Nephron progenitor cell (in vitro differentiated cells): ENCODE data around the gene USP9X.

ENCODE experiments used
- DNase-seq: peaks from one replicate; pipeline ENCODE4 v3.0.0; 2021
- H3K27ac Mint-ChIP-seq: 2 replicates; pipeline ENCODE4 v1.8.0; 2021; ENCODE audit warnings: mild to moderate bottlenecking, moderate library complexity, mixed read lengths
- H3K27me3 Mint-ChIP-seq: 2 replicates; pipeline ENCODE4 v1.8.0; 2021; ENCODE audit warnings: mild to moderate bottlenecking, low read depth, mixed read lengths; ENCODE audit not compliant: poor library complexity
- H3K36me3 Mint-ChIP-seq: 2 replicates; pipeline ENCODE4 v1.8.0; 2021; ENCODE audit warnings: low read depth, mixed read lengths
- H3K4me1 Mint-ChIP-seq: 2 replicates; pipeline ENCODE4 v1.8.0; 2021; ENCODE audit warnings: mixed read lengths
- H3K4me3 Mint-ChIP-seq: 2 replicates; pipeline ENCODE4 v1.8.0; 2021; ENCODE audit warnings: mild to moderate bottlenecking, moderate library complexity, mixed read lengths
- H3K9me3 Mint-ChIP-seq: 2 replicates; pipeline ENCODE4 v1.8.0; 2021; ENCODE audit warnings: mild to moderate bottlenecking, moderate library complexity, mixed read lengths
- CTCF ChIP-seq: fragments of 200-600 bp; sonication (generic); IDR thresholded peaks from 2 replicates; pipeline ENCODE4 v1.5.0; 2021; ENCODE audit warnings: antibody characterized with exemption

USP9X gene

GRCh38 chrX:41164449-41164848 is 79.2 kb downstream of the USP9X start:
- TF ChIP-seq CTCF = no peak
- Mint-ChIP-seq H3K27ac (no peak overlapping the region), H3K27me3 (peaks cover 2% of the 10 kb centered on the region), H3K4me1 (no peaks in the 10 kb centered on the region), H3K36me3 (peaks cover 43% of the 10 kb centered on the region), H3K9me3 (peaks cover 6% of the 10 kb centered on the region), H3K4me3 (no peak overlapping the region)
- DNase-seq = no peak

GRCh38 chrX:41167888-41168287 is 82.6 kb downstream of the USP9X start:
- Mint-ChIP-seq H3K27ac (no peak overlapping the region), H3K9me3 (no peaks in the 10 kb centered on the region), H3K36me3 (peaks cover 45% of the 10 kb centered on the region), H3K4me1 (no peaks in the 10 kb centered on the region), H3K4me3 (no peak overlapping the region), H3K27me3 (no peaks in the 10 kb centered on the region)
- DNase-seq = no peak
- no peak for TF ChIP-seq CTCF

- Mint-ChIP-seq H3K4me1 (peaks cover 11% of the 10 kb centered on the region), H3K27me3 (no peaks in the 10 kb centered on the region), H3K4me3 (no peak overlapping the region), H3K27ac (peak overlapping the region; percentile 24), H3K36me3 (peaks cover 48% of the 10 kb centered on the region), H3K9me3 (peaks cover 9% of the 10 kb centered on the region)
- DNase-seq = no peak
- no peak for TF ChIP-seq CTCF
These were observed 91.0 kb downstream of the USP9X start for GRCh38 chrX:41176263-41176662.

GRCh38 chrX:41177297-41177696 is 92.1 kb downstream of the USP9X start:
- Mint-ChIP-seq H3K4me1 (peaks cover 11% of the 10 kb centered on the region), H3K9me3 (peaks cover 14% of the 10 kb centered on the region), H3K27ac (no peak overlapping the region), H3K4me3 (no peak overlapping the region), H3K27me3 (no peaks in the 10 kb centered on the region), H3K36me3 (peaks cover 45% of the 10 kb centered on the region)
- TF ChIP-seq CTCF = no peak
- no peak for DNase-seq

GRCh38 chrX:41178201-41178600 is 93.0 kb downstream of the USP9X start:
- no peak overlapping the region for H3K4me3 Mint-ChIP-seq
- H3K27me3 Mint-ChIP-seq = no peaks in the 10 kb centered on the region
- no peak for TF ChIP-seq CTCF
- peaks cover 11% of the 10 kb centered on the region for H3K4me1 Mint-ChIP-seq
- H3K9me3 Mint-ChIP-seq = peaks cover 16% of the 10 kb centered on the region
- peaks cover 38% of the 10 kb centered on the region for H3K36me3 Mint-ChIP-seq
- no peak overlapping the region for H3K27ac Mint-ChIP-seq
- no peak for DNase-seq

GRCh38 chrX:41180194-41180908 is 95.1 kb downstream of the USP9X start:
- H3K36me3 Mint-ChIP-seq = peaks cover 30% of the 10 kb centered on the region
- H3K4me3 Mint-ChIP-seq = no peak overlapping the region
- peak; percentile 33 for DNase-seq
- H3K27ac Mint-ChIP-seq = peak overlapping the region; percentile 84
- no peaks in the 10 kb centered on the region for H3K27me3 Mint-ChIP-seq
- peak; percentile 64 for TF ChIP-seq CTCF
- H3K4me1 Mint-ChIP-seq = peaks cover 11% of the 10 kb centered on the region
- peaks cover 12% of the 10 kb centered on the region for H3K9me3 Mint-ChIP-seq
